Heart right ventricle (tissue), 16 donors: Measurements from ENCODE around the gene KCTD1. TPM values are rescaled to one million over a fixed set of nuclear protein-coding genes. Genes with fewer than 3 reads are reported as not detected.

Experiments
- ATAC-seq, 8 donors: fragments of 200-7000 bp; cut with Tn5 transposase; one replicate each; pipeline ENCODE4 v1.9.1; 2020; ENCODE audit warnings: mild to moderate bottlenecking in 8 of 8, moderate library complexity in 8 of 8, moderate number of reproducible peaks in 1 of 8
- DNase-seq, 2 donors: peaks; one replicate each; pipeline ENCODE4 v3.0.0-alpha.2; 2020
- H3K27ac ChIP-seq, 10 donors: fragments of 200-600 bp; sonication (generic) in 2 of 10; one replicate each; pipeline versions ENCODE4 v1.5.0 to v1.8.0; 2020 to 2022; ENCODE audit warnings: mild to moderate bottlenecking in 3 of 10
- H3K27me3 ChIP-seq, 7 donors: fragments of 200-600 bp; one replicate each; pipeline ENCODE4 v1.8.0; 2021 to 2022; ENCODE audit warnings: mild to moderate bottlenecking in 2 of 7
- H3K36me3 ChIP-seq, 9 donors: fragments of 200-600 bp; sonication (generic) in 1 of 9; one replicate each; pipeline versions ENCODE4 v1.5.0 to v1.8.0; 2020 to 2022; ENCODE audit warnings: mild to moderate bottlenecking in 2 of 9
- H3K4me1 ChIP-seq, 9 donors: fragments of 200-600 bp; sonication (generic) in 1 of 9; one replicate each; pipeline versions ENCODE4 v1.5.0 to v1.8.0; 2020 to 2022; ENCODE audit warnings: mild to moderate bottlenecking in 4 of 9
- H3K4me3 ChIP-seq, 10 donors: fragments of 200-600 bp; sonication (generic) in 2 of 10; one replicate each; pipeline versions ENCODE4 v1.5.0 to v1.8.0; 2020 to 2022; ENCODE audit warnings: mild to moderate bottlenecking in 7 of 10, moderate library complexity in 2 of 10
- H3K9me3 ChIP-seq, 11 donors: fragments of 200-600 bp in 10 of 11; sonication (generic) in 2 of 11; one replicate each; pipeline versions ENCODE4 v1.5.0 to v1.8.0; 2013 to 2022; ENCODE audit warnings: mild to moderate bottlenecking in 2 of 11, control low read depth in 1 of 11, moderate library complexity in 1 of 11
- CTCF ChIP-seq, 9 donors: fragments of 200-600 bp; sonication (generic) in 2 of 9; IDR thresholded peaks; one replicate each; pipeline versions ENCODE4 v1.5.0 to v1.8.0; 2021 to 2022; ENCODE audit warnings: antibody characterized with exemption in 9 of 9, mild to moderate bottlenecking in 5 of 9, moderate library complexity in 1 of 9
- WGBS, 2 donors: extraction: QIAGEN DNeasy Blood & Tissue Kit; methylation state at CpG; one replicate each; pipeline ENCODE4 v1.1.7; 2013; ENCODE audit warnings: inconsistent platforms in 1 of 2; 5-methylcytosine and 5-hydroxymethylcytosine counted together
- intact Hi-C, 10 donors: fragments of 100-400 bp; cut with DNase I; formaldehyde crosslinking; loops; one replicate each; pipeline versions ENCODE4 v1.11.1 to v1.14.2; 2022
- polyA plus RNA-seq, 2 donors: library from polyadenylated mRNA; stranded (reverse); fragments of 200-250 nt; gene quantifications; one replicate each; pipeline ENCODE4 v1.2.3, GENCODE V29; 2013
- total RNA-seq, 10 donors: library from RNA; stranded (reverse); fragmentation: NEBNext Ultra II Directional in 3 of 10; extraction: Animal tissue kit (Norgen Biotek cat#: 25700) in 3 of 10; gene quantifications; one replicate each; pipeline versions ENCODE4 v1.2.1 to v1.2.4, GENCODE V29; 2021 to 2023
- donor health status: Arrhythmogenic right ventricular cardiomyopathy.
- donor health status: ischemic (EF 13 %, LVEDD 7.1; RV severe dilation, severe dysfunction).
- donor health status: healthy with polysubstance abuse.
- donor health status: DM: no; HTN: yes; CAD: no.
- donor health status: DM: no; HTN: no; CAD: no.
- donor health status: ischemic (EF 25% LVEDD 6.9; RV normal size, moderate dysfunction).
- donor health status: ischemic (EF 25% LVEDD 5.7; RV mildly dilated, moderate dysfunction).
- donor health status: healthy.
- donor health status: DM: yes; HTN: yes; CAD: no.
- donor health status: Ischemic cardiomyopathy.
- donor health status: ischemic (EF 35%, LVEDD 5.7; RV mildly dilated, moderate dysfunction).
- donor health status: nonischemic (EF 11% LVEDD 7.7; RV severe dilation, severe dysfunction).
- donor health status: DM: yes; HTN: yes; CAD: no.
- donor health status: PGD.
- donor health status: ischemic (EF 29% LVEDD 5.4; RV normal size, mild dysfunction).
- donor health status: nonischemic (EF 23%, LVEDD 6.1; RV moderate dilation, normal function).

KCTD1 gene
- total and polyA plus RNA-seq, 12 donors: 7.5 to 16.7 (median 10.7) TPM

- Histone ChIP-seq H3K36me3 (peaks cover 0 to 26% (median 0%) of the 10 kb centered on the region in 9 donors), H3K4me3 (no peak overlapping the region), H3K27me3 (no peaks in the 10 kb centered on the region), H3K27ac (no peak overlapping the region), H3K9me3 (no peaks in the 10 kb centered on the region), H3K4me1 (no peaks in the 10 kb centered on the region)
- 86% methylated on average over 4 of the region's 4 CpGs for WGBS, 2 donors
- DNase-seq (no peak), ATAC-seq (no peak)
- no peak for TF ChIP-seq CTCF (IDR thresholded peaks at IDR 0.05)
- intact Hi-C loops: no loop called here
These were observed 70.4 kb downstream of the KCTD1 start for GRCh38 chr18:26477828-26478466.

GRCh38 chr18:26476697-26477096, 71.7 kb downstream of the KCTD1 start:
- ATAC-seq (no peak), DNase-seq (no peak)
- Histone ChIP-seq H3K27ac (no peak overlapping the region), H3K9me3 (no peaks in the 10 kb centered on the region), H3K4me1 (no peaks in the 10 kb centered on the region), H3K4me3 (no peak overlapping the region), H3K27me3 (no peaks in the 10 kb centered on the region), H3K36me3 (peaks cover 0 to 28% (median 0%) of the 10 kb centered on the region in 9 donors)
- TF ChIP-seq CTCF (IDR thresholded peaks at IDR 0.05): no peak
- intact Hi-C loops: no loop called here
- 95 to 97% methylated on average over 8 of the region's 8 CpGs for WGBS, 2 donors

GRCh38 chr18:26474542-26474941, 73.8 kb downstream of the KCTD1 start:
- intact Hi-C loops: no loop called here
- Histone ChIP-seq H3K27me3 (no peaks in the 10 kb centered on the region), H3K4me3 (no peak overlapping the region), H3K9me3 (no peaks in the 10 kb centered on the region), H3K4me1 (peaks cover 0 to 15% (median 3%) of the 10 kb centered on the region in 9 donors), H3K27ac (no peak overlapping the region), H3K36me3 (peaks cover 0 to 30% (median 0%) of the 10 kb centered on the region in 9 donors)
- DNase-seq: no peak
- WGBS, 2 donors: 92 to 94% methylated on average over 1 of the region's 1 CpG
- ATAC-seq: no peak
- no peak for TF ChIP-seq CTCF (IDR thresholded peaks at IDR 0.05)

GRCh38 chr18:26473672-26474071, 74.7 kb downstream of the KCTD1 start:
- Histone ChIP-seq H3K36me3 (peaks cover 0 to 30% (median 0%) of the 10 kb centered on the region in 9 donors), H3K27me3 (no peaks in the 10 kb centered on the region), H3K9me3 (no peaks in the 10 kb centered on the region), H3K4me1 (peaks cover 0 to 17% (median 3%) of the 10 kb centered on the region in 9 donors), H3K27ac (no peak overlapping the region), H3K4me3 (no peak overlapping the region)
- TF ChIP-seq CTCF (IDR thresholded peaks at IDR 0.05): no peak
- ATAC-seq (no peak), DNase-seq (no peak)
- intact Hi-C loops: no loop called here
- 87 to 89% methylated on average over 4 of the region's 4 CpGs for WGBS, 2 donors
